ENCODE data around the gene WDR11.

The WDR11 gene

DNA sequence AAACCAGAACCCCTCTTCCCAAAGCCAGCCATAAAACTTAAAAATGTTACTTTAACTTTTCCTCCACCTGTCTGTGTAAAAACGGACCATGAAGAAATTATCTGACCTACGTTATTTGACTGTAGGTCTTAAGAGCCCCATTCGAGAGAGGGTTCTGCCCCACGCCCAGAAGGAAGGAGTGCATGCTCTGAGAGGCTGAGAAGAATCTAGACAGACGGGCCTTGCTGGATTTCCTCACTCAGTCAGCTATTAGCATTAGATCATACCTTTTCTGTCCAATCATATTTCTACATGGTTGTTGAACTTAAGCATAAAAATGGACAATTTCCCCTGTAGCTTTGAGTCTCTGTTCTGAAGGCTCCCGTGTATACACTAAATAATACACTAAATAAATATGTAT, 38.1 kb upstream of the WDR11 start:
- H3K4me3 ChIP-seq (ENCODE audit: control insufficient read depth, low read depth, low read length), result no peak overlapping the region
- TF ChIP-seq, protein P1, sequence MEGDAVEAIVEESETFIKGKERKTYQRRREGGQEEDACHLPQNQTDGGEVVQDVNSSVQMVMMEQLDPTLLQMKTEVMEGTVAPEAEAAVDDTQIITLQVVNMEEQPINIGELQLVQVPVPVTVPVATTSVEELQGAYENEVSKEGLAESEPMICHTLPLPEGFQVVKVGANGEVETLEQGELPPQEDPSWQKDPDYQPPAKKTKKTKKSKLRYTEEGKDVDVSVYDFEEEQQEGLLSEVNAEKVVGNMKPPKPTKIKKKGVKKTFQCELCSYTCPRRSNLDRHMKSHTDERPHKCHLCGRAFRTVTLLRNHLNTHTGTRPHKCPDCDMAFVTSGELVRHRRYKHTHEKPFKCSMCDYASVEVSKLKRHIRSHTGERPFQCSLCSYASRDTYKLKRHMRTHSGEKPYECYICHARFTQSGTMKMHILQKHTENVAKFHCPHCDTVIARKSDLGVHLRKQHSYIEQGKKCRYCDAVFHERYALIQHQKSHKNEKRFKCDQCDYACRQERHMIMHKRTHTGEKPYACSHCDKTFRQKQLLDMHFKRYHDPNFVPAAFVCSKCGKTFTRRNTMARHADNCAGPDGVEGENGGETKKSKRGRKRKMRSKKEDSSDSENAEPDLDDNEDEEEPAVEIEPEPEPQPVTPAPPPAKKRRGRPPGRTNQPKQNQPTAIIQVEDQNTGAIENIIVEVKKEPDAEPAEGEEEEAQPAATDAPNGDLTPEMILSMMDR (IDR thresholded peaks at IDR 0.05; ENCODE audit: control insufficient read depth, insufficient read depth, low read depth, low read length, missing control alignments), result no peak
- DNase-seq (ENCODE audit: low read depth), result no peak

DNA sequence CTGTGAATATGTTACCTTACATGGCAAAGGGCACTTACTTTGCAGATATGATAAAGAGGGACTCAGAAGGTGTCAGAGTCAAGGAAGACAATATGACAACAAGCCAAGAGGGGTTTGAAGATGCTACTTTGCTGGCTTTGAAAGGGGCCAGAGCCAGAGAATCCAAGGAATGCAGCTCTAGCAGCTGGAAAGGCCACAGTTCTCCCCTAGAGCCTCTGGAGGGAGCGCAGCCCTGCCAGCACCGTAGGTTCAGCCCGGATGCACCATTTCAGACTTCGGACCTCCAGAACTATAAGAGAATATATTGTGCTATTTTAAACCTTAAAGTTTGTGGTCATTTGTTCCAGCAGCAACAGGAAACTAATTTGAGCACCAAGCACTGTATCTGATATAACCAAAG, 32.9 kb upstream of the WDR11 start:
- TF ChIP-seq, protein P1 (IDR thresholded peaks at IDR 0.05; ENCODE audit: control insufficient read depth, insufficient read depth, low read depth, low read length, missing control alignments), result no peak
- DNase-seq (ENCODE audit: low read depth), result no peak
- H3K4me3 ChIP-seq (ENCODE audit: control insufficient read depth, low read depth, low read length), result no peak overlapping the region

DNA sequence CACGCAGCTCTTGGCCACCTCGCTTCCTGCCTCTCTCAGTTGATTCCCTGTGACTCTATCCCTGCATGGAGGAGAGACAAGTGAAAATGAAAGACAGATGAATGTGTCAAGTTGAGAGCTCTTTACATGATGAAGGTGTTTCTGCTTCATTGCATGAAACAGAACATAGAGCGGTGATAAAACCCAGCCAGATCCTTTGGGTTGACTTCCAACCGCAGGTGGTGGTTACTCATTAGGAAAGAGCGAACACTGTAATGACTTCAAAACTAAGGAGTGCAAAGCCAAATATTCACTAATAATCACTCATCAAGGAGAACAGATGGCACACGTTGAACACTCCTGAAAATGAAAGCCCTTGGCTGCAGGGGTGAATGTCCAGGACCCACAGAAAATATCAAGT, 31.8 kb upstream of the WDR11 start:
- H3K4me3 ChIP-seq (ENCODE audit: control insufficient read depth, low read depth, low read length), result no peak overlapping the region
- TF ChIP-seq, protein P1 (IDR thresholded peaks at IDR 0.05; ENCODE audit: control insufficient read depth, insufficient read depth, low read depth, low read length, missing control alignments), result no peak
- no peak for DNase-seq (ENCODE audit: low read depth)

DNA sequence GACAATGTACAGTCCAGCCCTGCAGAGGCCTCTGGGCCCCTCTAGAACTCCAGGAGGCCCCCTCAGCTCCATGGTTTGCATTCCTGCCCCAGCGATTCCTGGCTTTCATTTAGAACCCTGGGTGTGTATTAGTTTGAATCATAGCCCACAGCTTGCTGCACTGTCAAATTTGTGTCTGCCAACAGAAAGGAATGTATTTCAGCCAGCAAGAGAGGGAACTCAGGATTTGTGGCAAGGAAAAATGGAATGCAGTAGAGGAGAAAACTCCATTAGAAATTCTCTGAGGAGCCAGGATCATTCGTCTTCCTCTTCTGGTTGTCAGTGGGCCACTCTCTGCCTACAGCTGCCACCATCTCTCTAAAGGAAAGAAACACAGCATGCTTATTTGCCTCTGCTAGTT, 27.9 kb upstream of the WDR11 start:
- H3K4me3 ChIP-seq (ENCODE audit: control insufficient read depth, low read depth, low read length), result no peak overlapping the region
- DNase-seq (ENCODE audit: low read depth), result no peak
- TF ChIP-seq, protein P1 (IDR thresholded peaks at IDR 0.05; ENCODE audit: control insufficient read depth, insufficient read depth, low read depth, low read length, missing control alignments), result no peak

DNA sequence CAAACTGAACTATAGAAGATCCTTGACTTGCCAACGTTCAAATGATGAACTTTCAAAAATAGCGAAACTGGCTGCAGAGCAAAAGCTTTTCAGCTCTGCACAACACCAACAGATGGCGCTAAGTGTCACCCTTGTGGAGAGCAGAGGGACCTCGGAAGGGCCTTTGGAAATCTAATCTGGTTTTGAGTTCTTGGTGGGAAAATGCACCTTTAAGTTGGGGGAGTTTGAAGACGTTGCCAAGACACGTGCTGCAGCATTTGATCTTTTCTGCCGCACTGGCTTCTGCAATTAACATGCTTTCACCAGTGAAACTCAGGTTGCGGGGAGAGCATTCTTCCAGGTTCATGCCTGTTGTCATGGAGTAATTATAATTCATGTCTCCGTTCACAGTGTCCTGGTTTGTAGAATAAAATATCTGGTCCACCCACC, 26.3 kb upstream of the WDR11 start:
- no peak for DNase-seq (ENCODE audit: low read depth)
- TF ChIP-seq, protein P1 (IDR thresholded peaks at IDR 0.05; ENCODE audit: control insufficient read depth, insufficient read depth, low read depth, low read length, missing control alignments), result peak; percentile 50
- no peak overlapping the region for H3K4me3 ChIP-seq (ENCODE audit: control insufficient read depth, low read depth, low read length)

DNA sequence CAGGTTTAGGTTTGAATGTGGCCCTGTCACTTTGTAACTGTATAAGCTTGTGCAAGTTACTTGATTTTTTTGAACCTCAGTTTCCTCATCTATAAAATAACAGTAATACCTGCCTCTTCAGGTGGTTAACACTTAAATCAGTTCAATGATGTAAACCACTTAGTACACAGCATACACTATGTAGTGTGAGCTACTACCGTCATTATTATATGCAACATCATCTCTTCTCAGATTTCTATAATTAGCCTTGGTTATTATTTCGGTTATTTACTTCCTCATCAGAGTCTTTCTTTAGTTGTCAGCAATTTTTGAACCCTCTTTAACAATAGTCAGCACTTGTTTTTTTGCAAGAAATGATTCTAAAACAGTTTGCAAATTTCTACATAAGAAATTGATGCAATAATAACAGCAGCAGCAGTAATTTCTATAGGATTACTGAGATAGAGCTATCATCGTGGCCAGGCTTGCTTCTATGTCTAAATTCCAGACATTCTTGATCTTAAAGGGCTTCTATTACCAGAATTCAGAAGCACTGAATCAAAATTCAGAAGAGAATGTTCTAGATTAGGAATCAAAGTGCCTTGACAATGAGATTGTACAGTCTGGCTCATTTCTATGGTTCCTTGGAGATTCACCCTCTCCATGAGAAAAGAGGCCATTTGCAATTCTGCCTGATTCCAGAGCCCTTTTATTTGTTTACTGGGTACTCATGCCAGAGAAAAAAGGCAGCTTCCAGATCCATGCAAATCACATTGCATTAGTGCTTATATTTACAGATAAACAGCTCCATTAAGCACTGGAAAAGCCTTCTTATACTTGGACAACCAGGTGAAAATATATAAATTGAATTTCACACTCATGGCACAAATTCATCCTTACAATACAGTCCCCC, 25.0 kb upstream of the WDR11 start:
- TF ChIP-seq, protein P1 (IDR thresholded peaks at IDR 0.05; ENCODE audit: control insufficient read depth, insufficient read depth, low read depth, low read length, missing control alignments), result no peak
- no peak overlapping the region for H3K4me3 ChIP-seq (ENCODE audit: control insufficient read depth, low read depth, low read length)
- DNase-seq (ENCODE audit: low read depth), result no peak
